Spleen (tissue), 7 donors: ENCODE measurements around the gene DNAJC30.

Experiments used
- POLR2AphosphoS5 ChIP-seq, 3 donors: sonication (generic); formaldehyde crosslinking; IDR thresholded peaks; one replicate each; pipeline ENCODE4 v1.5.1; 2017; ENCODE audit warnings: antibody characterized with exemption in 3 of 3
- TF ChIP-seq, protein P1 (sequence below), 11 experiments: fragments of 200-600 bp in 7 of 11; fragments of 450-650 bp in 4 of 11; sonication (generic) in 4 of 11; IDR thresholded peaks in 8 of 11; conservative IDR thresholded peaks in 3 of 11; 1 replicate in 7 of 11; 2 replicates in 4 of 11; pipeline versions ENCODE4 v1.4.0 to v1.8.0; 2016 to 2021; ENCODE audit warnings: antibody characterized with exemption in 11 of 11, inconsistent platforms in 4 of 11, mild to moderate bottlenecking in 1 of 11
- donor health status: DM: no; HTN: no; CAD: no; lungs with moderate emphysema.
- donor health status: DM: no; HTN: no; CAD: no.
- donor health status: DM: no; HTN: no; CAD: no.

GRCh38 chr7:73732397-73732796 is 49.1 kb upstream of the DNAJC30 start:
- TF ChIP-seq, protein P1, sequence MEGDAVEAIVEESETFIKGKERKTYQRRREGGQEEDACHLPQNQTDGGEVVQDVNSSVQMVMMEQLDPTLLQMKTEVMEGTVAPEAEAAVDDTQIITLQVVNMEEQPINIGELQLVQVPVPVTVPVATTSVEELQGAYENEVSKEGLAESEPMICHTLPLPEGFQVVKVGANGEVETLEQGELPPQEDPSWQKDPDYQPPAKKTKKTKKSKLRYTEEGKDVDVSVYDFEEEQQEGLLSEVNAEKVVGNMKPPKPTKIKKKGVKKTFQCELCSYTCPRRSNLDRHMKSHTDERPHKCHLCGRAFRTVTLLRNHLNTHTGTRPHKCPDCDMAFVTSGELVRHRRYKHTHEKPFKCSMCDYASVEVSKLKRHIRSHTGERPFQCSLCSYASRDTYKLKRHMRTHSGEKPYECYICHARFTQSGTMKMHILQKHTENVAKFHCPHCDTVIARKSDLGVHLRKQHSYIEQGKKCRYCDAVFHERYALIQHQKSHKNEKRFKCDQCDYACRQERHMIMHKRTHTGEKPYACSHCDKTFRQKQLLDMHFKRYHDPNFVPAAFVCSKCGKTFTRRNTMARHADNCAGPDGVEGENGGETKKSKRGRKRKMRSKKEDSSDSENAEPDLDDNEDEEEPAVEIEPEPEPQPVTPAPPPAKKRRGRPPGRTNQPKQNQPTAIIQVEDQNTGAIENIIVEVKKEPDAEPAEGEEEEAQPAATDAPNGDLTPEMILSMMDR (IDR thresholded peaks at IDR 0.05 in 8 of 11, conservative IDR thresholded peaks at IDR 0.05 in 3 of 11), result no peak
- TF ChIP-seq POLR2AphosphoS5 (IDR thresholded peaks at IDR 0.05), result no peak
